ENCODE results near the gene BARHL1. TPM values are rescaled to one million over a fixed set of nuclear protein-coding genes. Genes with fewer than 3 reads are reported as not detected.

Gene BARHL1
- total RNA-seq, 4 donors from 2014 or later: not detected

DNA sequence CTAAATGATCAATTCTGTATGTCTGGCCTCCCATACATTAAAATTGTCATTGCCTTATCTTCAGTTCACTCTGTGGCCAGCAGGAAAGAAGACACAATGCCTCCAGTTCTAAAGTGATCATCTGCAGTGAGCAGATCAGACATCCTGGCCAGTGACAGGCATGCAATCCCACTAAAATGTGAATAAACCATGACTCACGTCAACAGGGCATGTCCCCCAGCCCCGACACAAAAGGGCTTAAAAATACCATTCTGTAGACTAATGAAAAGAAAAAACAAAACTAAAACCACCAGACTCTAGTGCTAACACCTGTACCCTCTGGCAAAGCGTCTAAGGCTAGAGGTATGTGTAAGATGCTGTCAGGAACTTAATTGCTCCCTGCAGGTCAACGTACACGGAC is 48.9 kb downstream of the BARHL1 start:
- no peaks in the 10 kb centered on the region for H3K27me3 ChIP-seq
- no peaks in the 10 kb centered on the region for H3K4me1 ChIP-seq
- no peak overlapping the region for H3K27ac ChIP-seq
- DNase-seq: no peak
- TF ChIP-seq POLR2A (IDR thresholded peaks at IDR 0.05): no peak
- TF ChIP-seq, protein P1, sequence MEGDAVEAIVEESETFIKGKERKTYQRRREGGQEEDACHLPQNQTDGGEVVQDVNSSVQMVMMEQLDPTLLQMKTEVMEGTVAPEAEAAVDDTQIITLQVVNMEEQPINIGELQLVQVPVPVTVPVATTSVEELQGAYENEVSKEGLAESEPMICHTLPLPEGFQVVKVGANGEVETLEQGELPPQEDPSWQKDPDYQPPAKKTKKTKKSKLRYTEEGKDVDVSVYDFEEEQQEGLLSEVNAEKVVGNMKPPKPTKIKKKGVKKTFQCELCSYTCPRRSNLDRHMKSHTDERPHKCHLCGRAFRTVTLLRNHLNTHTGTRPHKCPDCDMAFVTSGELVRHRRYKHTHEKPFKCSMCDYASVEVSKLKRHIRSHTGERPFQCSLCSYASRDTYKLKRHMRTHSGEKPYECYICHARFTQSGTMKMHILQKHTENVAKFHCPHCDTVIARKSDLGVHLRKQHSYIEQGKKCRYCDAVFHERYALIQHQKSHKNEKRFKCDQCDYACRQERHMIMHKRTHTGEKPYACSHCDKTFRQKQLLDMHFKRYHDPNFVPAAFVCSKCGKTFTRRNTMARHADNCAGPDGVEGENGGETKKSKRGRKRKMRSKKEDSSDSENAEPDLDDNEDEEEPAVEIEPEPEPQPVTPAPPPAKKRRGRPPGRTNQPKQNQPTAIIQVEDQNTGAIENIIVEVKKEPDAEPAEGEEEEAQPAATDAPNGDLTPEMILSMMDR (IDR thresholded peaks at IDR 0.05): no peak
- no peak overlapping the region for H3K4me3 ChIP-seq
- peaks cover 0 to 39% (median 0%) of the 10 kb centered on the region in 3 donors for H3K36me3 ChIP-seq
- H3K9me3 ChIP-seq: no peaks in the 10 kb centered on the region

DNA sequence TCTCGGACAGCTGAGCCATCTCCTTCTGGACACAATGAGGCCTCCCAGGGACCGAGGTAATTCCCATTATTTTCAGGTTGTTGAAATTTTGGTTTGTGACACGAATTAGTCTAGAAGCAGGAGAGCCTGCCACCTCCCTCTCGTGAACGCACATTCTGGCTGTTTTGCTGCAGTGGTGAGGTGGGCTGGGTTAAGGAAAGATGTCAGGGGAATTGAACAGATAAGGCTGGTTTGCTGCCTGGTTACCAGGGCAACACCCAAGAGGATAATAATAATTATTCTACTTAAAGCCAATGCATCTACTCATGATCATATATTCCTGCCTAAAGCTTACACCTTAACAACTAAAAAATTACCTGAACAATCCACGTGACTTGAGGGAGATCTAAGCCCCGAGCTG is 49.3 kb downstream of the BARHL1 start:
- DNase-seq: no peak
- no peaks in the 10 kb centered on the region for H3K27me3 ChIP-seq
- H3K9me3 ChIP-seq: no peaks in the 10 kb centered on the region
- H3K4me3 ChIP-seq: no peak overlapping the region
- H3K27ac ChIP-seq: no peak overlapping the region
- H3K36me3 ChIP-seq: peaks cover 0 to 39% (median 0%) of the 10 kb centered on the region in 3 donors
- no peaks in the 10 kb centered on the region for H3K4me1 ChIP-seq
- TF ChIP-seq, protein P1 (IDR thresholded peaks at IDR 0.05): no peak
- no peak for TF ChIP-seq POLR2A (IDR thresholded peaks at IDR 0.05)

DNA sequence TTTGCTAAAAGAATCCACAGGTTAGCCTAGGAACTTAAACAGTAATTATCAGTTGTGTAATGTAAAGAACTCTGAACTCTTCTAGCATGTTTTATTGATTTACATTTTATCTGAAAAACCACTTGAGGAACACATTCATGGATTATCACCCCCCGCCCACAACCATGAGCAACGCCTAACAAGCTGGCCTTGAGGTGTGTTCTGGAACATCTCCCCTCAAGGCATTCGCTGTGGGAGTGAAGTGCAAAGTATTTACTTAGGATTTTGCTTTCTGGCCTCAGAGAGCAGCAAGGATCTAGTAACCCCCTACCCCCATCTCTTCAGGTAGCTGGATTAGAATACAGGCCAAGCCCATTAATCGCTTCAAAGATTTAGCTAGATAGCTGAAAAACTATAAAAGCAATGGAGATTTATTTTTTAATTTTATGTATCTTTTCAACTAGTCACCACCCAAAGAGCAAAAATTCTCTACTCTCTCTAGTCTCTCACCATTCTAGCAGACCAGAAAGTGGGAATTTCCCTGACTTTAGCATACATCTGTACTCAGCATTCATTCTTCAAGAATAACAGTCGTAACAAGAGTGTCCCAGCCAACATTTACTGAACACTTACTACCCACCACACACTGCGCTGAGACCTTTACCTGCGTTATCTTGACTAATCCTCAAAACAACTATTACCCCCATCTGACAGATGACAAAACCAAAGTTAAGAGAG is 50.2 kb downstream of the BARHL1 start:
- no peaks in the 10 kb centered on the region for H3K9me3 ChIP-seq
- no peak for DNase-seq
- TF ChIP-seq, protein P1 (IDR thresholded peaks at IDR 0.05): no peak
- TF ChIP-seq POLR2A (IDR thresholded peaks at IDR 0.05): no peak

DNA sequence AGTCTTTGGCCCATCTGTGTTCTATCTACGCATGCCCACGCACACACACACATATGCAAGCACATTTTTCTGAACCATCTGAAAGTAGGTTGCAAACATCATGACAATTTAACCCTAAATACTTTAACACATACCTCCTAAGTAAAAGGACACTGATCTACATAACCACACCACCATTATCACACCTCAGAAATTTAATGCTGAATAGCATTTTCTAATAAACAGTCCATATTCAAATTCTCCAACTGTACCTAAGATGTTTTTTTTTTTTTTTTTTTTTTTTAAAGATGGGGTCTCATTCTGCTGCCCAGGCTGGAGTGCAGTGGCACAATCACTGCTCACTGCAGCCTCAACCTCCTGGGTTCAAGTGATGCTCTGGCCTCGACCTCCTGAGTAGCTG is 51.9 kb downstream of the BARHL1 start:
- H3K27ac ChIP-seq: no peak overlapping the region
- TF ChIP-seq, protein P1 (IDR thresholded peaks at IDR 0.05): no peak
- TF ChIP-seq POLR2A (IDR thresholded peaks at IDR 0.05): no peak
- H3K36me3 ChIP-seq: peaks cover 0 to 32% (median 0%) of the 10 kb centered on the region in 3 donors
- H3K27me3 ChIP-seq: no peaks in the 10 kb centered on the region
- H3K4me3 ChIP-seq: no peak overlapping the region
- no peaks in the 10 kb centered on the region for H3K4me1 ChIP-seq
- H3K9me3 ChIP-seq: no peaks in the 10 kb centered on the region
- no peak for DNase-seq

More for the DNA sequence above, 50.2 kb downstream of the BARHL1 start:
- Histone ChIP-seq H3K36me3 (peaks cover 0 to 43% (median 0%) of the 10 kb centered on the region in 3 donors), H3K4me3 (no peak overlapping the region), H3K27me3 (no peaks in the 10 kb centered on the region), H3K27ac (no peak overlapping the region), H3K4me1 (no peaks in the 10 kb centered on the region)

DNA sequence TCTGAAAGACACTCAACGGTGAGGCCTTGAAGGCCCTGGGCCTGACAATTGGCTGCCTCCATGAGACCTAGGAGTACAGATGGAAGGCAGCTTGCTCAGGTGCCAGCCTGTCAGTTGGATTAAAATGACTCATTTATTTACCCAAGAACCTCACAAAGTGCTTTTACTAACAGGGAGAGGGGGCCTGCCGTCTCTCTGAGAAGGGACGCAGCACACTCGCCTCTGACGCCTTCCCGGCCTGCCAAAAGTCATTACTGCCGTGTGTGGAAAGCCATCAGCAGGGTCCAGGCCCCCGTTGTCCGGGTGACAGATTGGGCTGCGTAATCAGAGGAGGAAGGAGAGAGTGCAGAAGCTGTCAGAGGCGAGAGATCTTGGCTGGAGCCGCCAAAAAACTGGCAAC is 54.9 kb downstream of the BARHL1 start:
- Histone ChIP-seq H3K4me3 (no peak overlapping the region), H3K9me3 (no peaks in the 10 kb centered on the region), H3K4me1 (no peaks in the 10 kb centered on the region), H3K27me3 (no peaks in the 10 kb centered on the region), H3K27ac (no peak overlapping the region), H3K36me3 (peaks cover 0 to 22% (median 0%) of the 10 kb centered on the region in 3 donors)
- DNase-seq: no peak
- TF ChIP-seq POLR2A (IDR thresholded peaks at IDR 0.05): no peak
- TF ChIP-seq, protein P1 (IDR thresholded peaks at IDR 0.05): no peak

All from Peyer's patch (tissue), 4 donors.